Stomach (tissue), 9 donors: Measurements from ENCODE around the gene ZNF25. TPM values are rescaled to one million over a fixed set of nuclear protein-coding genes. Genes with fewer than 3 reads are reported as not detected.

ENCODE experiments used
- DNase-seq, 2 donors: peaks; one replicate each; pipeline versions ENCODE4 v3.0.0 to v3.0.0-alpha.2; 2013 to 2019
- H3K27ac ChIP-seq, 5 donors: fragments of 200-600 bp in 4 of 5; sonication (generic) in 4 of 5; one replicate each; pipeline ENCODE4 v1.5.1; 2013 to 2019; ENCODE audit warnings: mild to moderate bottlenecking in 1 of 5, moderate library complexity in 1 of 5
- H3K27me3 ChIP-seq, 3 donors: fragments of 200-600 bp; sonication (generic); one replicate each; pipeline ENCODE4 v1.5.1; 2017 to 2019; ENCODE audit warnings: mixed run types in 1 of 3
- H3K36me3 ChIP-seq, 4 donors: fragments of 200-600 bp; sonication (generic); 1 replicate in 3 of 4; 2 replicates in 1 of 4; pipeline ENCODE4 v1.5.1; 2016 to 2019
- H3K4me1 ChIP-seq, 4 donors: fragments of 200-600 bp; sonication (generic); one replicate each; pipeline ENCODE4 v1.5.1; 2016 to 2019
- H3K4me3 ChIP-seq, 4 donors: fragments of 200-600 bp; sonication (generic) in 3 of 4; one replicate each; pipeline ENCODE4 v1.5.1; 2016 to 2019; ENCODE audit warnings: mild to moderate bottlenecking in 1 of 4
- H3K9me3 ChIP-seq, 4 donors: fragments of 200-600 bp; sonication (generic); one replicate each; pipeline ENCODE4 v1.5.1; 2016 to 2019
- EP300 ChIP-seq: sonication (generic); formaldehyde crosslinking; IDR thresholded peaks from one replicate; pipeline ENCODE4 v1.6.1; 2017; ENCODE audit warnings: antibody characterized with exemption
- POLR2A ChIP-seq, 4 donors: fragments of 450-650 bp; IDR thresholded peaks; one replicate each; pipeline ENCODE4 v1.6.1; 2016; ENCODE audit warnings: antibody characterized with exemption in 4 of 4, control low read depth in 2 of 4, mild to moderate bottlenecking in 1 of 4, moderate library complexity in 1 of 4
- POLR2AphosphoS5 ChIP-seq, 3 donors: sonication (generic); formaldehyde crosslinking; IDR thresholded peaks; one replicate each; pipeline ENCODE4 v1.6.1; 2016; ENCODE audit warnings: antibody characterized with exemption in 3 of 3
- WGBS, 5 donors: extraction: QIAGEN DNeasy Blood & Tissue Kit in 3 of 5; methylation state at CpG; one replicate each; pipeline versions ENCODE4 v1.1.5 to v1.1.7; 2013 to 2018; 5-methylcytosine and 5-hydroxymethylcytosine counted together
- intact Hi-C: fragments of 100-400 bp; cut with DNase I; formaldehyde crosslinking; loops from one replicate; pipeline ENCODE4 v1.15.1; 2023; ENCODE audit warnings: low total_unique reads
- polyA plus RNA-seq, 3 donors: library from polyadenylated mRNA; stranded (reverse); fragments of 200-250 nt; gene quantifications; one replicate each; pipeline ENCODE4 v1.2.3, GENCODE V29; 2013
- total RNA-seq, 5 donors: library from RNA; depleted of rRNA; stranded (reverse); fragments of >200 nt; gene quantifications; one replicate each; pipeline versions ENCODE4 v1.1.0 to v1.2.3, GENCODE V29; 2014 to 2016
- TF ChIP-seq, protein P1 (sequence below), 7 experiments: fragments of 450-650 bp in 4 of 7; fragments of 200-600 bp in 3 of 7; sonication (generic) in 3 of 7; IDR thresholded peaks; one replicate each; pipeline ENCODE4 v1.5.1; 2016 to 2019; ENCODE audit warnings: antibody characterized with exemption in 7 of 7, control low read depth in 2 of 7, mild to moderate bottlenecking in 1 of 7
- donor health status: healthy with polysubstance abuse.
- donor health status: Bipolar disorder and iron deficiency.
- donor health status: healthy.

Gene ZNF25
- total and polyA plus RNA-seq, 8 donors: 3.7 to 23.9 (median 5.0) TPM

- intact Hi-C loops: no loop called here
- DNase-seq: no peak
- Histone ChIP-seq H3K4me1 (peaks cover 3 to 25% (median 13%) of the 10 kb centered on the region in 4 donors), H3K27ac (peak overlapping the region; percentile 6 to 100 (median 98)), H3K4me3 (peak overlapping the region; percentile 69 to 89 (median 84)), H3K27me3 (no peaks in the 10 kb centered on the region), H3K36me3 (no peaks in the 10 kb centered on the region), H3K9me3 (no peaks in the 10 kb centered on the region)
- no peak for TF ChIP-seq POLR2A (IDR thresholded peaks at IDR 0.05)
- TF ChIP-seq POLR2AphosphoS5 (IDR thresholded peaks at IDR 0.05): no peak
- TF ChIP-seq, protein P1, sequence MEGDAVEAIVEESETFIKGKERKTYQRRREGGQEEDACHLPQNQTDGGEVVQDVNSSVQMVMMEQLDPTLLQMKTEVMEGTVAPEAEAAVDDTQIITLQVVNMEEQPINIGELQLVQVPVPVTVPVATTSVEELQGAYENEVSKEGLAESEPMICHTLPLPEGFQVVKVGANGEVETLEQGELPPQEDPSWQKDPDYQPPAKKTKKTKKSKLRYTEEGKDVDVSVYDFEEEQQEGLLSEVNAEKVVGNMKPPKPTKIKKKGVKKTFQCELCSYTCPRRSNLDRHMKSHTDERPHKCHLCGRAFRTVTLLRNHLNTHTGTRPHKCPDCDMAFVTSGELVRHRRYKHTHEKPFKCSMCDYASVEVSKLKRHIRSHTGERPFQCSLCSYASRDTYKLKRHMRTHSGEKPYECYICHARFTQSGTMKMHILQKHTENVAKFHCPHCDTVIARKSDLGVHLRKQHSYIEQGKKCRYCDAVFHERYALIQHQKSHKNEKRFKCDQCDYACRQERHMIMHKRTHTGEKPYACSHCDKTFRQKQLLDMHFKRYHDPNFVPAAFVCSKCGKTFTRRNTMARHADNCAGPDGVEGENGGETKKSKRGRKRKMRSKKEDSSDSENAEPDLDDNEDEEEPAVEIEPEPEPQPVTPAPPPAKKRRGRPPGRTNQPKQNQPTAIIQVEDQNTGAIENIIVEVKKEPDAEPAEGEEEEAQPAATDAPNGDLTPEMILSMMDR (IDR thresholded peaks at IDR 0.05): no peak
- TF ChIP-seq EP300: no peak
- WGBS, 5 donors: 3 to 10% (median 6%) methylated on average over 9 of the region's 9 CpGs
Observed at GRCh38 chr10:37976880-37977203, 395 bp upstream of the ZNF25 start.

GRCh38 chr10:37975401-37975991, 951 bp downstream of the ZNF25 start:
- peak overlapping the region; percentile 69 to 89 (median 84) for H3K4me3 ChIP-seq
- peak in 1 of 2 donors; percentile 45 for DNase-seq
- H3K9me3 ChIP-seq: no peaks in the 10 kb centered on the region
- peaks cover 0 to 11% (median 9%) of the 10 kb centered on the region in 4 donors for H3K36me3 ChIP-seq
- no peaks in the 10 kb centered on the region for H3K27me3 ChIP-seq
- H3K4me1 ChIP-seq: peaks cover 3 to 25% (median 13%) of the 10 kb centered on the region in 4 donors
- H3K27ac ChIP-seq: peak overlapping the region; percentile 24 to 100 (median 98)
- intact Hi-C loops: no loop called here
- 16 to 25% (median 21%) methylated on average over 5 of the region's 5 CpGs for WGBS, 5 donors
- TF ChIP-seq POLR2AphosphoS5 (IDR thresholded peaks at IDR 0.05) (no peak), EP300 (no peak), POLR2A (IDR thresholded peaks at IDR 0.05) (no peak)
- TF ChIP-seq, protein P1 (IDR thresholded peaks at IDR 0.05): no peak

GRCh38 chr10:37972396-37972795, 4.1 kb downstream of the ZNF25 start:
- intact Hi-C loops: no loop called here
- 92 to 100% (median 97%) methylated on average over 1 of the region's 1 CpG for WGBS, 5 donors
- Histone ChIP-seq H3K9me3 (peaks cover 0 to 3% (median under 1%) of the 10 kb centered on the region in 4 donors), H3K4me1 (peaks cover 3 to 25% (median 13%) of the 10 kb centered on the region in 4 donors), H3K36me3 (peaks cover 11 to 40% (median 36%) of the 10 kb centered on the region in 4 donors), H3K27me3 (no peaks in the 10 kb centered on the region), H3K27ac (no peak overlapping the region), H3K4me3 (no peak overlapping the region)
- no peak for TF ChIP-seq POLR2A (IDR thresholded peaks at IDR 0.05)
- TF ChIP-seq POLR2AphosphoS5 (IDR thresholded peaks at IDR 0.05): no peak
- no peak for TF ChIP-seq EP300
- TF ChIP-seq, protein P1 (IDR thresholded peaks at IDR 0.05): no peak
- no peak for DNase-seq

GRCh38 chr10:37965006-37965405, 11.4 kb downstream of the ZNF25 start:
- H3K36me3 ChIP-seq: peaks cover 16 to 79% (median 59%) of the 10 kb centered on the region in 4 donors
- H3K9me3 ChIP-seq: peaks cover 0 to 39% (median 20%) of the 10 kb centered on the region in 4 donors
- H3K27me3 ChIP-seq: no peaks in the 10 kb centered on the region
- TF ChIP-seq, protein P1 (IDR thresholded peaks at IDR 0.05): no peak
- TF ChIP-seq POLR2A (IDR thresholded peaks at IDR 0.05): no peak
- no peak for TF ChIP-seq EP300
- no peak for TF ChIP-seq POLR2AphosphoS5 (IDR thresholded peaks at IDR 0.05)
- no peaks in the 10 kb centered on the region for H3K4me1 ChIP-seq
- no peak overlapping the region for H3K4me3 ChIP-seq
- H3K27ac ChIP-seq: no peak overlapping the region
- intact Hi-C loops: no loop called here
- no peak for DNase-seq
